SHP77 (cell line): ENCODE measurements around the gene SMYD3.

Experiments
- DNase-seq, 2 experiments: peaks; one replicate each; lab custom pipeline; 2025; lab: John Stamatoyannopoulos, UW

The SMYD3 gene

GRCh38 chr1:246213502-246213901 lies 293.6 kb downstream of the SMYD3 start:
- DNase-seq = no peak

GRCh38 chr1:246213036-246213435 lies 294.0 kb downstream of the SMYD3 start:
- no peak for DNase-seq

GRCh38 chr1:246212013-246212412 lies 295.1 kb downstream of the SMYD3 start:
- DNase-seq = no peak

GRCh38 chr1:246210756-246211155 lies 296.3 kb downstream of the SMYD3 start:
- DNase-seq = peak; percentile 43 to 44

GRCh38 chr1:246208105-246208504 lies 299.0 kb downstream of the SMYD3 start:
- DNase-seq = no peak

- DNase-seq = no peak
These were observed 303.9 kb downstream of the SMYD3 start for GRCh38 chr1:246203180-246203579.

- no peak for DNase-seq
These were observed 306.3 kb downstream of the SMYD3 start for GRCh38 chr1:246200738-246201137.

- no peak for DNase-seq
These were observed 306.9 kb downstream of the SMYD3 start for GRCh38 chr1:246200225-246200624.

- DNase-seq = no peak
These were observed 307.9 kb downstream of the SMYD3 start for GRCh38 chr1:246199086-246199645.

- no peak for DNase-seq
These were observed 308.8 kb downstream of the SMYD3 start for GRCh38 chr1:246198115-246198816.

- no peak for DNase-seq
These were observed 310.0 kb downstream of the SMYD3 start for GRCh38 chr1:246197076-246197475.

- no peak for DNase-seq
These were observed 311.8 kb downstream of the SMYD3 start for GRCh38 chr1:246195296-246195695.

GRCh38 chr1:246193537-246193936 lies 313.5 kb downstream of the SMYD3 start:
- no peak for DNase-seq

- no peak for DNase-seq
These were observed 318.0 kb downstream of the SMYD3 start for GRCh38 chr1:246189126-246189525.

- no peak for DNase-seq
These were observed 319.2 kb downstream of the SMYD3 start for GRCh38 chr1:246187834-246188372.

- no peak for DNase-seq
These were observed 322.6 kb downstream of the SMYD3 start for GRCh38 chr1:246184503-246184902.

GRCh38 chr1:246182149-246182851 lies 324.8 kb downstream of the SMYD3 start:
- no peak for DNase-seq

GRCh38 chr1:246181241-246181640 lies 325.8 kb downstream of the SMYD3 start:
- DNase-seq = no peak

- DNase-seq = no peak
These were observed 327.7 kb downstream of the SMYD3 start for GRCh38 chr1:246179401-246179800.

- no peak for DNase-seq
These were observed 328.3 kb downstream of the SMYD3 start for GRCh38 chr1:246178717-246179311.

- no peak for DNase-seq
These were observed 330.7 kb downstream of the SMYD3 start for GRCh38 chr1:246176126-246177024.
